Stimulated activated CD8-positive, alpha-beta memory T cell treated with anti-CD3 and anti-CD28 coated beads, Interleukin-12 subunit alpha, Interleukin-12 subunit beta, amount 100 ng/mL, for 1 hour (primary cell): ENCODE measurements around the gene ACOT7.

Experiments
- DNase-seq: peaks from one replicate; pipeline ENCODE4 v3.0.0-alpha.2; 2020; ENCODE audit warnings: low read depth

The ACOT7 gene

DNA sequence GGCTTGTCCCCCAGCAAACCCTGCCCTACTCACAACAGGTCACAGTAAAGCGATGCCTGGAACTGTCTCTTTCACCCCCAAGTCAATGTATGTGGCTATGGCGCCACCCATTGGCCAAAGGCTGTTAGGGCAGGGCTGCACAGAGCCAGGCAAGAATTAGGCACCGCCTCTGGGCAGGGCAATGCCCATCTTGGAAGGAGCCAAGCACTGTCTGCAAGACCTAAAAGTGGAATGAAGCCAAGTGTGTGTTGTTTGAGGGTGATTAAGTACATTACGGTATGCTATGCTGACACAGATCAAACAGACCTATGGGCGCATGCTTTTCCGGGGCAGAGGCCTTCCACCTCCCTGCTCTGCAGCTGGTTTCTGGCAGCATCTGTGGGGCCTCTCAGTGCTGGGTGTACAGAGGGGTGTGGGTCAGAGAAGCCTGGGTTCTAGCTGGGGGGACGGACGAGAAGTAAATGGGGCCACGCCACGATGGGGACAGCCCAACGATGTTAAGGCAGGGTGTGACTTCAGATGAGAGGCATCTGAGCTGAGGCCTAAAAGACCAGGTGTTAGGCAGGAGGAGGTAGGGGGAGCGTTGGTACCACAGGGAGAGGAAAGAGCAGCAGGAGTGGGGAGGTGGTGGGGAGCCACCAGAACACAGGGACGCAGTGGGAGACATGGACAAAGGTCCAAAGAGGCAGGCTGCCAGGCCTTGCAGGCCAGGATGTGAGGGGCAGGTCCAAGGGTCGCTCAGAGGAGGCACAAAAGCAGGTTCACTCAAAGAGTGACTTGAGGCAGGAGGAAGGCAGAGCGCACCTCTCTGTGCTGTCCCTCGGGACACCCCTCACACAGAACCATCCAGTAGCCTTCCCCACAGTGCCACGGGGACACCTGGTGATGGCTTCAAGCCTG lies 49.8 kb downstream of the ACOT7 start:
- peak; percentile 33 for DNase-seq

DNA sequence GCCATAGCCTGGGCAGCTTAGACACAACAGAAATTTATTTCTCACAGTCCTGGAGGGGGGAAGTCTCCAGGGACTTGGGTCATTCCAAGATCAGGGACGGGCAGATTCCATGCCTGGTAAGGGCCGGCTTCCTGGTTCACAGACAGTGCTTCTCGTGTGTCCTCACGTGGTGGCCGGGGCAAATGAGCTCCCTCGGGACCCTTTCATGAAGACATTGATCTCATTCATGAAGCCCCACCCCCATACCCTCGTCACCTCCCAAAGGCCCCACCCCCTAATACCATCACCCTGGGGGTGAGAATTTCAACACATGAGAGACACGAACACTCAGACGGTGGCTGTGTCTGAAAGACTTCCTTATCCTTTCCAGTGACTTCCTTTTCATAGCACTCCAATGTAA lies 51.5 kb downstream of the ACOT7 start:
- no peak for DNase-seq

DNA sequence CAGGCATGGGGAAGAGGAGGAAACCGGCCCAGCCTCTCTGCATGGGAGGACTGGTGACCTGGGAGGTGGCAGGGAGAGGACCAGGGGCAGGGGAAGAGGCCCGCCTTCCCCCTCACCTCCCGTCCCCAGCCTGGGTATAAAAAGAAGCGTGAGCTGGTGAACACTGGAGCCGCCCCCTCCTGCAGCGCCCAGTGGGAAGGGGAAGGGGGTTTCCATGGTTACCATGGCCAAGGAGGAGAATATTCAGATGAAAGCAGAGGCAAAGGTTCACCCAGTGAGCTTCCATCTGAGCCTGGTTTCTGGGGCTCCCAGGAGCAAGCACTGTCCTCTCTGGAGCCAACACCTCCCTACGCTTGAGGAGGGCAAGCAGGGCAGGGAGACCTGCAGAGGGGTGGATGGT lies 54.9 kb downstream of the ACOT7 start:
- no peak for DNase-seq

DNA sequence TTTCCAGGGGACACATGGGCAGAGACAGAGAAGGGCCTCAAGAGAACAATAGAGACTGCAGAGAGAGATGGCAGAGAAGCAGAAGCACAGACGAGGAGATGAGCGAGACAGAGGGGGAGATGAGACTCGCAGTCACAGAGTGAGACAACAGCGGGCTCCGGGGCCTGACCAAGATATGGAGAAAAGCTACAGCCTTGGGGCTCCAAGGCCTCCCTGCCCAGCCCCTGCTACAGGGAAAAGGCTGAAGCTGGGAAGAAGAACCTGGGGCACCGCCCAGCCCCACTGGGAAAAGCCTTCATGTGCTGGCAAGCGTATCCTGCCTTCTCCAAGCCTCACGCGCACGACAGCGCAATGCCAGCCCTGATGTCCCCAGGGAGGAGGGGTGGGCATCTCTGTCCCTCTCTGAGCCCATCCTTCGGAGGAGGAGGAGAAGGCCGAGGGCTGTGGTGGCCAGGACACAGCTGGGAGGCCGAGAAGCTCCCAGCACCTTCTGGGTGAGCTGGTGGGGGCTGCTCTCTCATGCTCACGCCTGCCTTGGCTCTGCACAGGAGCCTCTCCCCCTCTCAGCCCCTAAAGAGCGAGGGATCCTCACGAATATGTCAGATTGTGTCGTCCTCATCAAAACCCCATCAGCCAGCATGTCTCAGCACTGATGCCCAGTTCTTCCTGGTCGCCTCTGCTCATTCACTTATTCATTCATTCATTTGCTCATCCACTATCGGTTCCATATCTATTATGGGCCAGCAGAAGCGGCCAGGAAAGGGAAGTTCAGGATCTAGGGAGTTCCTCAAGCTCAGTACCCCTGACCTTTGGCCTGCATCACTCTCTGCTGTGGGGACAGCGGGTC lies 56.6 kb downstream of the ACOT7 start:
- DNase-seq, result no peak

DNA sequence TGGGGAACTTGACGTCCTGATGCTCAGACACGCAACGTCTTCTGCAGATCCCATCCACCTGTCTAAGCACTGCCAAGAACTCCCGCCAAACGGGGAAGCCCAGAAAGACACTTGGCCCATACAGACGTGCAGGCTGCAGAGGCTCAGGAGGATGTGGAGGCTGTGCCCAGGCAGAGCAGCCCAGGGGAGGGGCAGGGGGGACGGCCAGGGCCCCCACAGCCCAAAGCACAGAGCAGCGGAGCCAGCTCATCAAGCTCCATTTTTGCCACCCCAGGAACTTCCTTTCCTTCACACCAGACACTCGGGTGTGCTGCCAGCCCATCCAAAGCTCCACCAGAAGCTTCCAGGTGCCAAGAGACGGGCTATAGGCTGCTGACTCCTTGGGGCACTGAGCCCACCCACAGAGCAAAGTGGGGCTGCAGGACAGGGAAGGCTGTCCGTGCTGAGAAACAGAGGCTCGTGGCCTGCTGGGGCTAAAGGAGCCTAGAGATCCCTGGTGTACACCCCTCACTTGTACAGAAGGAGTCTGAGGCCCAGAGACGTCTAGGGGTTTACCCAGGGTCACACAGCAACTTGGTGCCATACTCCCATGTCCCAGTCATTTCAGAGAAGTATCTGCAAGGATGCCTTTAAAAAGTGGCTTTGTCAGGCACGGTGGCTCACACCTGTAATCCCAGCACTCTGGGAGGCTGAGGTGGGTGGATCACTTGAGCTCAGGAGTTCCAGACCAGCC lies 59.1 kb downstream of the ACOT7 start:
- no peak for DNase-seq

DNA sequence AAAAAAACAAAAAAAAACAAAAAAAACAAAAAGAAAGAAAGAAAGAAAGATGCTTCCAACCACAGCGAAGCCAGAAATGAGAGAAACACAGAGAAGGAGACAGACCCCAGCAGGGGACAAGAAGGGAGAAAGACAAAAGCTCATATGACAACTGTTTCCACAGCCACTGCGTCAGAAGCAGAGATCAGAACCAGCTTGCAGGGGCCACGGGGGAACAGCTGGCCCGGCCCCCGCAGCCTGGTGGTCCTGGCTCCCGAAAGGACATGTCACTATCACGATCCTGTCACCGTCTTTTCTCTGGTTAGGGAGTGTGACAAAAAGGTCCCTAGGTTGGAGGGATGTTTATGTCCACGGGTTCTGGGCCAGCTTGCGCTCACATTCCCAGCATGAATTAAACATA lies 60.7 kb downstream of the ACOT7 start:
- no peak for DNase-seq

DNA sequence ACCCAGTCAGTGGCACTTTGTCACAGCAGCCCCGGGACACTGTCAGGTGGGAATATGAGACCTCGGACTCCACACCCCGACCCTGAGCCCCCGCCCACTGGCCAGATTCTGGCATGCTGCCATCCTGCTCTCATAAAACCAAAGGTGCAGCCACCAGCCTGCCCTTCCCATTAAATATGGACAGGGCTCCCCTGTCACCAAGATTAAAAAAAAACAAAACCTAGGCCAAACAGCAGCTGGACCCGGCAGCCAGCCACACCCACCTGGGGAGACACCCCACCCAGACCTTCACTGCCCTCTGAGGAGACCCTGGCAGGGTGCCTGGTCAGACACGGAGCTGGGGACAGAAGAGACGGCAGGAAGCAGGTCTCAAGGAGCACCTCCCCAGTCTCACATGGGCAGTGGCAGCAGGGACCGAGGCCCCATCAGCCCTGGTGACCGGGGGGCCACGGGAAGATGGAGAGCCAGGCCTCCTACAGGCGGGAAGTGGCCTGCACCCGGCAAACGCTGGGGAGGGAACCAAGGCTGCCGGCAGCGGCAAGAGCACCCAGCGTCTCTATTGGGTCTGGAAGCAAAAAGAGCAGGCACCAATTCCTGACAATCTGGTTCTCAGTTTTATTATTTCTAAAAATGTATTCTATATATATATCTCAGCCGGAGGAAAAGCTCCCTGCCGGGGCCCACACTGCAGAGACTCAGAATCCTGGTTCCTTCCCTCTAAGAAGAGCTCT lies 61.9 kb downstream of the ACOT7 start:
- DNase-seq, result no peak

DNA sequence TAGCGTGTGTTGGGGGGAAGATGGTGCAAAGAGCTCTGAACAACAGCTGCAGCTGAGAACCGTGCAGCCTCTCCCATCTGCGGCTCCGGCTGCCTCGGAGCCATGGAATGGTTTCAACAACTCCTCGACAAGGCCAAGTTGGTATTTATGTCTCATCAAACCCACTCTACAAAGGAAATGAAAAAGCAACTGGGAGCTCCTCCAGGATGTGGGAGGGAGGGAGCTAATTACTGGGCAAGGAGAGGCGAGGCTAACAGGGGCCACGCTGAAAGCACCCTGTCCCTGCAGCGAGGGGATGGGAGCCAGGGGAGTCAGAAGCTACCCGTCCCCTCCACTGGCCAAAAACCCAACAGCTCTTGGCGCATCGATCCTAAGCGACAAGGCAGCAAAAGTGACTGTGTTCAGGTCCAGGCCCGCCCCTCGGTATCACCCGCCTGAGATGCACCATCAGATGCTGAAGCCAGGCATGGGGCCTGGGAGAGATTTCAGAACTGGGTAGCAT lies 63.1 kb downstream of the ACOT7 start:
- no peak for DNase-seq

DNA sequence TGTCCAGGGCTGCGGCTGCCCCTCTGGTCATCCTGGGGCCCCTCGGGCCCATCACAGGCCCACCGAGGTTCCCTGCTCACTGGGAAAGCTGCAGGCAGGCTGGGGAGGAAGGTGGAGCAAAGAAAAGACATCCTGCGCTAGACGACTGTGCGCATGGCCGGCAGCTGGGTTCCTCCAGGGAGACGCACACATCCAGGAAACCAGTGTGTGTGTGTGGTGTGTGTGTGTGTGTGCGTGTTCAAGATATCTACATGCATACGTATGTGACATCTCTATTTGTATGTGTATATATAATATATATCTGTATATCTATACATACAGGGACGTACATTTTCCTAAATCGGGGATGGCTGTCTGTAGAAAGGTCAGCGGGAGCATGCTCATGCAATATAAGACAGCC lies 63.7 kb downstream of the ACOT7 start:
- DNase-seq, result no peak

DNA sequence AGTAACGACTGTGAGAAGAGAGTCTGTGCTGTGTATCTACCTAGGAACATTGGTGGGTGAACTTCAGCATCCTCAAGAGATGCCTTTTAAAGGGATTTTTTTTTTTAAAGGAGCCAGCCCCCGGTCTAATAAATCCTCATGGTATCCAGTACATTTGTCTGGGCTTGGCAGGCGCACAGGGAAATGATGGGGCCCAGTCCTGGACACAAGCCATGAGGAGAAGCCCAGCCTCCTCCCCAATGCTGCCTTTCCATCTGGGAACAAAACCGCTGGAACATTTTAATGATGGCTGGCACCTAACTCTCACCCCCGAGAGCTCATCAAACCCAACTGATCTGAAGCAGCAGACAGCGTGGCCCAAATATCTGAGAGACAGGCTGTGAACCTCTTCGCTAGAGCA lies 64.2 kb downstream of the ACOT7 start:
- DNase-seq, result no peak

DNA sequence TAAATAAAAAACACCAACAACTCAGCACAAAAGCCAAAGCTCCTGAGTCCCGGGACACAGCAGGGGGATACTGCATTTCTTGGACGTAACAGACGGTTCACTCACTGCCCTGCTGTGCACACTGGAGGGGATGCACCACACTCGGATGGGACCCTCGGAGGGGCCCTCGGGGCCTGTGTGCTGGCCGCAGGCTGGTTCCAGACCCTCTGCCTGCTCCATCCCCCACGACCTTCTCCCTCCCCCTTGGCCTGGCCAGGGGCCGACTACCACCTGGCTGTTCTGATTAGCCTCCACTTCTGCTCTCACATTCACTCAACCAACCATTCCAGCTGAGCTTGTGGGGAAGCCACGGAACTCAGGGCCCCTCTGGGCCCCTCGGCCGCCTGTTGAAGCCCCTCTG lies 64.9 kb downstream of the ACOT7 start:
- DNase-seq, result no peak

DNA sequence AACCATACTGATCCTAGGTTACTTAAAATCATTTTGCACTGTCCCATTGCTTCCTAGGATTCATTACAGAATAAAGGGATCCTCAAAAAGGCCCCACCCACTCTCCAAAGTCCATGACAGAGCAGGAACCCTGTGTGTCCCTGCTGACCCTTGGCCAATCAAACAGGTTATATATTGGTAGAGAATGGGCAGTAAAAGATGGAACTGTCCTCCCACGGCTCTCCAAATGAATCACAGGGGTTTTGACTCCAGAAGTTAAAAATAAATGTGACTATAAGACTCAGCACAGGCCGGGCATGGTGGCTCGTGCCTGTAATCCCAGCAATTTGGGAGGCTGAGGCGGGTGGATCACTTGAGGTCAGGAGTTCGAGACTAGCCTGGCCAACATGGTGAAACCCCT lies 65.5 kb downstream of the ACOT7 start:
- DNase-seq, result no peak

DNA sequence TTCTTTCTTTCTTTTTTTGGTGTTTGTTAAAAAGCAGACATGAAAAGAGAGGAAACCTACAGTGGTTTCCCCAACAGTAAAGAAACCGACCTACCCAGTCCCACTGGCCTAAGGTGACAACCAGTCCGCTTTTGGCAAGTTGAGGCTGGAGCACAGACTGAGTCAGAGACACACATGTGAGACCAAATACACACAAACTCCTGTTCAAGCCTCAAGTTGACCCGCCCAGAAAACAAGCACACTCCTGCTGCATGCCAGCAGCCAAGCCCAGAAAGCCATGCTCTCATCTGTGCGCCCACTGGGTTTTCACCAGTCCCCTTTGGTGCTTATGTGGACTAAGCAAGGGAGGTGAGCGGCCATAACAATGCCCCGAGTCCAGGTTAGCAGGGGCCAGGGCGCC lies 68.1 kb downstream of the ACOT7 start:
- no peak for DNase-seq

DNA sequence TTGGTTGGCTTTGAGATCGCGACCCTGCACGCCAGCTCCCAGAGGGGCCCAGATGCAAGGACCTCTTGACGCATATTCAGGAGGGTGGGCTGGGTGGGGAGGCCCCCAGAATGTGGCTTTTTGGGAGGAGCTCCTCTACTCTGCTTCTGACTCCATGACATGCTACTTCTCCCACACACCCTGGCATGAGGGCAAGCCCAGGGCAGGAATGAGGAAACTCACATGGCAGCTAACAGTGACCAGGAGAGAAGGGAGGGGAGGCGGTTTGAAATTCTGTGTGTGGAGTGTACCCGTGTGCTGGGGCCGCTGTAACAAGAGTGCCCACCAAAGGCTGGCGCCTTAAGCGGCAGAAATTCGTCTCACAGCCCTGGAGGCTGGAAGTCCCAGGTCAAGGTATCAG lies 71.4 kb downstream of the ACOT7 start:
- DNase-seq, result no peak

DNA sequence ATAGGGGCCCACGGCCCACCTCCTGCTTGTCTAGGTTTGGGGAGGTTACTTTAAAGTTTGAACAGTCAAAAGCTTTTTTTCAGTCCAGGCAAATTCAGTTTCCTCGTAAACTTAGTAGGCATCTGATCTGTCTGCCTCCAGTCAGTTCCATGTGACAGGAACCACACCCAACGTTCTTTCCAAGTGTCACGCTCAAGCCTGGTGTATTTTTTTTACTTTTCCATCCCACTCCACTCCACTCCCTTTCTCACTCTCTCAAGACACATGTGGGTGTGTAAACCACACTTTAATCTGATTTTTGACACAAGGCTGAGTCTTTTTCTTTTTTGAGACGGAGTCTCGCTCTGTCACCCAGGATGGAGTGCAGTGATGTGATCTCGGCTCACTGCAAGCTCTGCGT lies 72.4 kb downstream of the ACOT7 start:
- DNase-seq, result no peak

DNA sequence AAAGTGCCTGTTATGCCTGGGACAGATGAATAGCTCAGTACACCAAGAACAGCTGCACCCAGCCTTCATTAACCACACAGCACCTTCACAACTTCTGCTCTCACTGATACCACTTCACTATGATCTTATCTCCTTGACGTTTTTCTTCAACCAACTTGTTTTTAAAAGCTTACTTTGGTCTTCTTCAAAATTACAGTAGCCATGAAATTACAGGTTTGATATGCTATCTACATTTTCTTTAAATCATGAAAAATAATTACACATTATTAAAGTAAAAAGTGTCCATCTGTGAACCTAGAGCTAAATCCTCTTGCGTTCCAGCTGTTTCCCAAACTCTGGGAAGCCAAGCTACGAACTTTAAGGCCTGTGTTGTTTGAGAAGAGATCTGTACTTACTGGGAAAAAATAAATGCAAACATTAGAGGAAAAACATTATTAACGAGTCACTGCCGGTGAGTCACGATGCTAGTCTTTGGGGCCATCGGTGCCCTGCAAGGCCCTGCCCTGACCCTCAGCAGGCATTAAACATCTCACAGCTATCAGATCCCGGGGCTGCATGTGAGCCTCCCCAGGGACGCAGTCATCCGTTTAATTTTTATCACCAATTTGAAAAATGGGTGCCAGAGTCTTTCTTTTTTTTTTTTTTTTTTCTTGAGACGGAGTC lies 76.3 kb downstream of the ACOT7 start:
- no peak for DNase-seq

DNA sequence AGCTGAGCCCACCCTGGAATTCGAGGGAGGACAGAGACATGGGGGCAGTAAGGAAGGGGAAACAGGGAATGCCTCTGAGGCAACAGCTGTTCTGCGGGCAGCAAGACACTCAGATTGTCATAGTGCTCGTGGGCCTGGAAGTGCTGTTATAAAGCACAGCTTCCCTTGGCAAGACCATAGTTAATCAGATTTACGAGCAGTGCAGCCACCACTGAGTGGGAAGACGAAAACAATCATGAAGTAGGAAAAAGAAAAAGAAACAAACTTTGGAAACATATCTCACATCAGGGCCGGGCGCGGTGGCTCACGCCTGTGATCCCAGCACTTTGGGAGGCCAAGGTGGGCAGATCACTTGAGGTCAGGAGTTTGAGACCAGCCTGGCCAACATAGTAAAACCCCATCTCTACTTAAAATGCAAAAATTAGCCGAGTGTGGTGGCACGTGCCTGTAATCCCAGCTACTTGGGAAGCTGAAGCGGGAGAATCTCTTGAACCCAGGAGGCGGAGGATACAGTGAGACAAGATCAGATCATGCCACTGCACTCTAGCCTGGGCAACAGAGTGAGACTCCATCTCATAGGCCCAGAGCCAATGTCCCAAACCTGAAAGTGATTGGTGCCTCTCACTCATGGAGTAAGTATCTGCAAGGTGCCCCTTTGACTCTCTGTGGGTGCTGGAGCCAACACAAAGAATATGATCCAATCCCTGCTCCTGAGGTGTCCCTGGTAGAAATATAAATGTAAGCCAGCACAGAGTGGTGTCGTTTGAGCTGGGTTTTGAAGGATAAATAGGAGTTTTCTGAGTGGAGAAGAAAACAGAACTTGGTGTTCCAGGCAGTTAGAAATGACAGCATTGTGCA lies 77.1 kb downstream of the ACOT7 start:
- no peak for DNase-seq

DNA sequence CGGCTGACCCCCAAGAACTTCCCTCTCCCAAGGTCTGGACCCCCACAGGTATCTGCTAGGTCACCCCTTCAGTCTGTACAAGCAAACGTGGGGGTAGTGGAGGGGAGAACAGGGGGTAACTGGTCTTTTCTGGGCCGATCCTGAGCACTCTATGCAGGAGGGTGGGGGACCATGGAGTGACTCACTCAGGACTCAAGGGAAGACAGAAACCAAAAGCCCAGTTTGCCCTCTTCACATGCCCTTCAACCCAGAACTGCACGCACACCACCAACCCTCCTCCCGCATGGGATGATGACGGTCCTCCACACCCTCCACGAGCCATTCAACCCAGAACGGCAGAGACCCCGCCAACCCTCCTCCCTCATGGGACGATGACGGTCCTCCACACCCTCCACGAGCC lies 79.1 kb downstream of the ACOT7 start:
- DNase-seq, result no peak

DNA sequence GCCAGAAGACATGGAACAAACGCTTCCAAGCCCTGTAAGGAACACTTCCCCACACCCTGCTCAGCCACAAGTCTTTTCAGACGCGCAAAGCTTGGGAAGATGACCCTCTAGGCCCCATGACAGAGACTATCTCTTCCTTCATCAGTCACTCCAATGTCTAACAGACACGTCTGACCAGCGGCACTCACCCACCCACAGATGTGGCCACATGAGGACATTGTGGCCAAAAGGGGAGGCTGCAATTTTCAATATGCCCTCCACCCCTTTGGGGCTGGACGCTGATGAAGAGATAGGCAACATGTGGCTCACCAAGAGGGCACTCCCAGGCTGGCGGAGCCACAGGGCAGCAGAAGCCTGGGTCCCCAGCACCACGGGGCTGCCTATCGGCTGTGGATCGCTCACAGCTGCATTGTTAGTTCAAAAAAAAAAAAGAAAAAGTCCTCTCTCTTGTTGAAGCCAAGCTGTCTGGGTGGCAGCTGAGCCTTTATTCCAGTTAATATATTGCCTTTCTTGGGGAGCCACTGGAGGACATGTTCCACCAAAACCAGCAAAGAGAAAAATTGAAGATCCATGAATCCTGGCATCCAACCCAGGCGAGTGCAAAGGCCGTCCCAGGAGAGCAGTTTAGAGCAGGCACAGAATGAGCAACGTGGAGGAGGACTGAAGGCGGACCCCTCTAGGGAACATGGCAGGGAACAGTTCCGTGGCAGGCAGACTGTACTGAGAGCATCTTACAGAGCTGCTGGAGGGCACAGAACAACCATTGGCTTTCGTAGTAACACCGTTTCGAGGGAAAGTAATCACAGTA lies 80.0 kb downstream of the ACOT7 start:
- DNase-seq, result no peak
